ENCODE measurements around the gene TMEM134. TPM values are rescaled to one million over a fixed set of nuclear protein-coding genes. Genes with fewer than 3 reads are reported as not detected.

Gene TMEM134
- total and polyA plus RNA-seq, 10 of the 15 experiments (the other 5 are each of a cell fraction or from before 2014, with no cell fraction given): 1.6 to 93.8 (median 27.8) TPM

DNA sequence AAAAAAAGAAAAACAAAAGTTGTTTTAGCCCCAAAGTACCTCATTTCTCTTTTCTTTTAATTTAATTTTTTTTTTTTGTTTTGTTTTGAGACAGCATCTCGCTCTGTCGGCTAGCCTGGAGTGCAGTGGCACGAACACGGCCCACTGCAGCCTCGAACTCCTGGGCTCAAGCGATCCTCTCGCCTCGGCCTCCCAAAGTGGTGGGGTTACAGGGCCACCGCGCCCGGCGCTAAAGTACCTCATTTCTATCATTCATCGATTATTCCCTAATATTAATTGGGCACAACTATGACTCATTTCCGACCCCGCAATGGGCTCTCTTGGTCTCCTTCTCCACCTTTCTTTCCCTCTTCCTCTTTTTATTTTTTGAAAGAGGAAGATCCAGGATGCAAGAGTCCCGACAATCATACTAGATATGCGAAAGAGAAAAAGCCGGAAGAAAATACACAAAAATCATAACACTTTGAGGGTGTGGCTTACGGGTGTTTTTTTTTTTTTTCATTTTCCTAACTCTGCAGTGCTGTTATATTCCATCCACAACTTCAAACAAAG is 13.3 kb upstream of the TMEM134 start (continued):
- TF ChIP-seq MXI1 (IDR thresholded peaks at IDR 0.05; ENCODE audit: low read depth, low read length) (no peak), BHLHE40 (IDR thresholded peaks at IDR 0.05; ENCODE audit: borderline replicate concordance in 1 of 2, low read depth in 2 of 2, low read length in 1 of 2) (no peak), NR2F1 (conservative IDR thresholded peaks at IDR 0.05) (peak; percentile 28; the same call in 1 of the 2 replicates), IKZF1 (conservative IDR thresholded peaks at IDR 0.05) (peak; percentile 21), BMI1 (IDR thresholded peaks at IDR 0.05; ENCODE audit: borderline replicate concordance) (no peak), SPI1 (IDR thresholded peaks at IDR 0.05; ENCODE audit: borderline replicate concordance, insufficient read depth, low read depth, low read length) (peak; percentile 71; the same call in 1 of the 2 replicates), HCFC1 (IDR thresholded peaks at IDR 0.05; ENCODE audit: low read length) (no peak), CREB1 (IDR thresholded peaks at IDR 0.05; ENCODE audit: low read depth) (no peak), TAF1 (IDR thresholded peaks at IDR 0.05; ENCODE audit: borderline replicate concordance, low read depth, low read length) (no peak), NR2C1 (IDR thresholded peaks at IDR 0.05) (no peak), NFXL1 (IDR thresholded peaks at IDR 0.05; ENCODE audit: borderline replicate concordance) (no peak), POLR2AphosphoS2 (IDR thresholded peaks at IDR 0.05; ENCODE audit: low read depth, low read length) (no peak), MYB (IDR thresholded peaks at IDR 0.05; ENCODE audit: borderline replicate concordance, low read depth, low read length) (no peak), MTA2 (IDR thresholded peaks at IDR 0.05; ENCODE audit: low read depth) (peak; percentile 53), ATF7 (IDR thresholded peaks at IDR 0.05; ENCODE audit: low read depth) (no peak), ZNF207 (IDR thresholded peaks at IDR 0.05; ENCODE audit: borderline replicate concordance) (no peak), SUPT20H (IDR thresholded peaks at IDR 0.05; ENCODE audit: borderline replicate concordance, control insufficient read depth, low read depth, low read length) (no peak), TCF12 (IDR thresholded peaks at IDR 0.05; ENCODE audit: low read depth, low read length) (no peak), NFIC (IDR thresholded peaks at IDR 0.05; ENCODE audit: low read depth, low read length) (no peak), EGR1 (IDR thresholded peaks at IDR 0.05; ENCODE audit: borderline replicate concordance in 1 of 2, low read depth in 2 of 2, low read length in 2 of 2) (no peak), WRNIP1 (IDR thresholded peaks at IDR 0.05; ENCODE audit: borderline replicate concordance, low read depth, low read length) (no peak)
- TF ChIP-seq, protein P1, sequence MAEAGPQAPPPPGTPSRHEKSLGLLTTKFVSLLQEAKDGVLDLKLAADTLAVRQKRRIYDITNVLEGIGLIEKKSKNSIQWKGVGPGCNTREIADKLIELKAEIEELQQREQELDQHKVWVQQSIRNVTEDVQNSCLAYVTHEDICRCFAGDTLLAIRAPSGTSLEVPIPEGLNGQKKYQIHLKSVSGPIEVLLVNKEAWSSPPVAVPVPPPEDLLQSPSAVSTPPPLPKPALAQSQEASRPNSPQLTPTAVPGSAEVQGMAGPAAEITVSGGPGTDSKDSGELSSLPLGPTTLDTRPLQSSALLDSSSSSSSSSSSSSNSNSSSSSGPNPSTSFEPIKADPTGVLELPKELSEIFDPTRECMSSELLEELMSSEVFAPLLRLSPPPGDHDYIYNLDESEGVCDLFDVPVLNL (IDR thresholded peaks at IDR 0.05; ENCODE audit: low read depth, low read length): no peak
- TF ChIP-seq, protein P2, sequence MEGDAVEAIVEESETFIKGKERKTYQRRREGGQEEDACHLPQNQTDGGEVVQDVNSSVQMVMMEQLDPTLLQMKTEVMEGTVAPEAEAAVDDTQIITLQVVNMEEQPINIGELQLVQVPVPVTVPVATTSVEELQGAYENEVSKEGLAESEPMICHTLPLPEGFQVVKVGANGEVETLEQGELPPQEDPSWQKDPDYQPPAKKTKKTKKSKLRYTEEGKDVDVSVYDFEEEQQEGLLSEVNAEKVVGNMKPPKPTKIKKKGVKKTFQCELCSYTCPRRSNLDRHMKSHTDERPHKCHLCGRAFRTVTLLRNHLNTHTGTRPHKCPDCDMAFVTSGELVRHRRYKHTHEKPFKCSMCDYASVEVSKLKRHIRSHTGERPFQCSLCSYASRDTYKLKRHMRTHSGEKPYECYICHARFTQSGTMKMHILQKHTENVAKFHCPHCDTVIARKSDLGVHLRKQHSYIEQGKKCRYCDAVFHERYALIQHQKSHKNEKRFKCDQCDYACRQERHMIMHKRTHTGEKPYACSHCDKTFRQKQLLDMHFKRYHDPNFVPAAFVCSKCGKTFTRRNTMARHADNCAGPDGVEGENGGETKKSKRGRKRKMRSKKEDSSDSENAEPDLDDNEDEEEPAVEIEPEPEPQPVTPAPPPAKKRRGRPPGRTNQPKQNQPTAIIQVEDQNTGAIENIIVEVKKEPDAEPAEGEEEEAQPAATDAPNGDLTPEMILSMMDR (IDR thresholded peaks at IDR 0.05 in 2 of 3, conservative IDR thresholded peaks at IDR 0.05 in 1 of 3; ENCODE audit: control insufficient read depth in 2 of 3, extremely low read depth in 1 of 3, insufficient read depth in 1 of 3, low read depth in 3 of 3, low read length in 3 of 3): no peak
- TF ChIP-seq, protein P3, sequence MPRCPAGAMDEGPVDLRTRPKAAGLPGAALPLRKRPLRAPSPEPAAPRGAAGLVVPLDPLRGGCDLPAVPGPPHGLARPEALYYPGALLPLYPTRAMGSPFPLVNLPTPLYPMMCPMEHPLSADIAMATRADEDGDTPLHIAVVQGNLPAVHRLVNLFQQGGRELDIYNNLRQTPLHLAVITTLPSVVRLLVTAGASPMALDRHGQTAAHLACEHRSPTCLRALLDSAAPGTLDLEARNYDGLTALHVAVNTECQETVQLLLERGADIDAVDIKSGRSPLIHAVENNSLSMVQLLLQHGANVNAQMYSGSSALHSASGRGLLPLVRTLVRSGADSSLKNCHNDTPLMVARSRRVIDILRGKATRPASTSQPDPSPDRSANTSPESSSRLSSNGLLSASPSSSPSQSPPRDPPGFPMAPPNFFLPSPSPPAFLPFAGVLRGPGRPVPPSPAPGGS (IDR thresholded peaks at IDR 0.05; ENCODE audit: borderline replicate concordance, insufficient read depth, low read depth, low read length, poor library complexity, severe bottlenecking): no peak

Measured in GM12878 (cell line).